WERI-Rb-1 (cell line): Measurements from ENCODE around the gene NOC4L.
A peak's percentile ranks its signal among the peaks of the same experiment; 100 is the strongest.

Experiments used
- DNase-seq: peaks from one replicate; pipeline ENCODE4 v3.0.0-alpha.2; 2020
- H3K27ac ChIP-seq: fragments of 250-450 bp; sonication (Bioruptor Pico); 2 replicates; pipeline ENCODE4 v1.5.1; 2020; ENCODE audit warnings: mild to moderate bottlenecking, moderate library complexity
- H3K27me3 ChIP-seq: fragments of 250-450 bp; sonication (Bioruptor Pico); 2 replicates; pipeline ENCODE4 v1.5.1; 2021; ENCODE audit warnings: mild to moderate bottlenecking, low read depth, moderate library complexity; ENCODE audit not compliant: insufficient read depth, severe bottlenecking
- H3K36me3 ChIP-seq: fragments of 250-450 bp; sonication (Bioruptor Pico); 2 replicates; pipeline ENCODE4 v1.5.1; 2020; ENCODE audit warnings: mild to moderate bottlenecking, moderate library complexity
- H3K4me3 ChIP-seq: 2 replicates; pipeline ENCODE4 v1.5.1; 2011; ENCODE audit warnings: low read depth, mild to moderate bottlenecking, control low read depth, low read length
- H3K9me3 ChIP-seq: fragments of 250-450 bp; sonication (Bioruptor Pico); 2 replicates; pipeline ENCODE4 v1.5.1; 2021; ENCODE audit warnings: mild to moderate bottlenecking, moderate library complexity; ENCODE audit not compliant: severe bottlenecking
- TF ChIP-seq, protein P1 (sequence below): IDR thresholded peaks from 2 replicates; pipeline ENCODE4 v1.5.1; 2011; ENCODE audit warnings: low read depth, mild to moderate bottlenecking, control low read depth, inconsistent platforms, low read length

Gene NOC4L

DNA sequence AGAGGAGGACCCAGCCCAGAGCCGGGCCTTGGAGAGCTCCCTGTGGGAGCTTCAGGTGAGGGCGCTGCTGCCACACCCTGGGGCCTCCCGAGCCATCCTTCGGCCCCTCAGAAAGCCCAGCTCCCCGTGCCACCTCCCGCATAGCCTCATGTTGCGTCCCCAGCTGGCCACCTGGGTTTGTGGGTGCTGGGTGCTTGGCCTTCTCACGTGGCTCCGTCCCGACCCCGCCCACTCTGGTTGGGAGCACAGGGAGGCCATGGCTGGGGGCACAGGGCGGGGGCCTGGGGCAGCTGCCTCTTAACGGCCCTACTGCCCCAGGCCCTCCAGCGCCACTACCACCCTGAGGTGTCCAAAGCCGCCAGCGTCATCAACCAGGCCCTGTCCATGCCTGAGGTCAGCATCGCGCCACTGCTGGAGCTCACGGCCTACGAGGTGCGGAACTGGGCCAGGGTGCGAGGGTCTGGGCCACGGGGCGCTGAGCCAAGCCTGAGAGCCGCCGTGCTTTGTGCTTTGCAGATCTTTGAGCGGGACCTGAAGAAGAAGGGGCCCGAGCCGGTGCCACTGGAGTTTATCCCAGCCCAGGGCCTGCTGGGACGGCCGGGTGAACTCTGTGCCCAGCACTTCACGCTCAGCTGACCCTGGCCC lies 7.6 kb downstream of the NOC4L start:
- TF ChIP-seq, protein P1, sequence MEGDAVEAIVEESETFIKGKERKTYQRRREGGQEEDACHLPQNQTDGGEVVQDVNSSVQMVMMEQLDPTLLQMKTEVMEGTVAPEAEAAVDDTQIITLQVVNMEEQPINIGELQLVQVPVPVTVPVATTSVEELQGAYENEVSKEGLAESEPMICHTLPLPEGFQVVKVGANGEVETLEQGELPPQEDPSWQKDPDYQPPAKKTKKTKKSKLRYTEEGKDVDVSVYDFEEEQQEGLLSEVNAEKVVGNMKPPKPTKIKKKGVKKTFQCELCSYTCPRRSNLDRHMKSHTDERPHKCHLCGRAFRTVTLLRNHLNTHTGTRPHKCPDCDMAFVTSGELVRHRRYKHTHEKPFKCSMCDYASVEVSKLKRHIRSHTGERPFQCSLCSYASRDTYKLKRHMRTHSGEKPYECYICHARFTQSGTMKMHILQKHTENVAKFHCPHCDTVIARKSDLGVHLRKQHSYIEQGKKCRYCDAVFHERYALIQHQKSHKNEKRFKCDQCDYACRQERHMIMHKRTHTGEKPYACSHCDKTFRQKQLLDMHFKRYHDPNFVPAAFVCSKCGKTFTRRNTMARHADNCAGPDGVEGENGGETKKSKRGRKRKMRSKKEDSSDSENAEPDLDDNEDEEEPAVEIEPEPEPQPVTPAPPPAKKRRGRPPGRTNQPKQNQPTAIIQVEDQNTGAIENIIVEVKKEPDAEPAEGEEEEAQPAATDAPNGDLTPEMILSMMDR = no peak
- peaks cover 34% of the 10 kb centered on the region for H3K36me3 ChIP-seq
- DNase-seq = no peak

DNA sequence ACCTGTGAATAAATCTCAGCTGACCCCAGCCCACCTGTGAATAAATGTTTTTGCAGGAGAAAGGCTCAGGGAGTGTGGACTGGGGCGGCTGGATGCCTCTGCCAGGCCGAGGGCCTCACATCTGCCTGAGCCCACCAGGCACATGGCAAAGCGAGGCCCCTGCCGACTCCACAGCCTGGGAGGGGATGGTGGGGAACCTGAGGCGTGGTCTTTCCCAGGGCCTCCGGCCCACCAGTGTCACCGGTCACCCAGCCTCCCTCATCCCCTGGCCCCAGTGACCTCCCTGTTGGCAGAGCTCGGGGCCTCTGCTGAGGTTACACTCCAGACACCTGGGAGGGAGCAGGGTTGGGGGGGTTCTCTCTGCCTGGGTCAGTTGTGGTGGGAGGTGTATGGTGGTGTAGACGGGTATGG lies 8.2 kb downstream of the NOC4L start:
- no peak for DNase-seq
- Histone ChIP-seq H3K27me3 (no peaks in the 10 kb centered on the region), H3K36me3 (peaks cover 28% of the 10 kb centered on the region), H3K4me3 (no peak overlapping the region), H3K9me3 (peaks cover 3% of the 10 kb centered on the region), H3K27ac (no peak overlapping the region)
- TF ChIP-seq, protein P1 = no peak

More for the DNA sequence above, 7.6 kb downstream of the NOC4L start:
- Histone ChIP-seq H3K9me3 (peaks cover 3% of the 10 kb centered on the region), H3K4me3 (no peak overlapping the region), H3K27me3 (no peaks in the 10 kb centered on the region), H3K27ac (no peak overlapping the region)

- Histone ChIP-seq H3K9me3 (peaks cover 3% of the 10 kb centered on the region), H3K36me3 (peaks cover 23% of the 10 kb centered on the region), H3K4me3 (no peak overlapping the region), H3K27ac (no peak overlapping the region), H3K27me3 (no peaks in the 10 kb centered on the region)
- TF ChIP-seq, protein P1 = no peak
- DNase-seq = no peak
Measured at GRCh38 chr12:132152953-132153352, 8.7 kb downstream of the NOC4L start.

DNA sequence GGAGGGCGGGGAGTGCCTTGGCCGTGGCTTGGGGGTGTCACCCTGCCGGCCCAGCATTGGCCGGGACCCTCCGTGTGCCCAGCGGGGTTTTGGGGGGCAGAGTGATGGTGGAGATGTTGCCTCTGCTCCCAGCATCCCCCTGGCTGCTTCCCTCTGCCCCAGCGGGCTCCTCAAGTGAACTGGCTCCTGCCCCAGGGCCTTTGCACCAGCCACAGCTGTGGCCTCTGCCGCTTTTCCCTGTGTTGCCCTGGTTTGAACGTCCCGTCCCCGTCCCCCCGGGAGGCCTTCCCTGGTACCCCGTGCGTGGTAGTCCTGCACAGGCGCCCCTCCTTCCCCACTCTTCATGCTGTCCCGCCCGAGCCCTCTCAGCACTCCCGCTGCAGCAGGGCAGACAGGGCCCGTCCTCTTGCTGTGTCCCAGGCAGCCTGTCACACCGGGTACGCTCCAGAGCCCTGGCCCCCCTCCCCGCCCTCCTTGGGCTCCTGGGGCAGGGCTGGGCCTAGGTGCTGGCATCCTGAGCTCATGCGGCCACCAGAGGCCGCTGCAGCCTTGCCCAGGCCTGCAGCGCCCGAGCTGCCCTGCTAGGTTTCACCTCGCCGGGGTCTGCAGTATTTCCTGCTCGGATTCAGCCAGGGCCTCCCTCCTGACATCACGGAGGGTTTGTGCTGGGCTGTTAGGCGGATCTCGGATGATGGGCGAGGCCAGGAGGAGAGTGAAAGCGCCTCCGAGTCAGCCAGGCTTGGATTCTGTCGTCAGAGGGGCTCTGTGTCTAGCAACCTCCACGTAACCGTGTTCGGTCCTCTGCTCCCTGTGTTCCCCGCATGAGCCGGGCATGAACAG lies 9.5 kb downstream of the NOC4L start:
- H3K36me3 ChIP-seq = peaks cover 19% of the 10 kb centered on the region
- peak; percentile 81 for DNase-seq
- H3K9me3 ChIP-seq = no peaks in the 10 kb centered on the region
- H3K27me3 ChIP-seq = no peaks in the 10 kb centered on the region
- H3K27ac ChIP-seq = no peak overlapping the region
- no peak overlapping the region for H3K4me3 ChIP-seq
- TF ChIP-seq, protein P1 = peak; percentile 97

DNA sequence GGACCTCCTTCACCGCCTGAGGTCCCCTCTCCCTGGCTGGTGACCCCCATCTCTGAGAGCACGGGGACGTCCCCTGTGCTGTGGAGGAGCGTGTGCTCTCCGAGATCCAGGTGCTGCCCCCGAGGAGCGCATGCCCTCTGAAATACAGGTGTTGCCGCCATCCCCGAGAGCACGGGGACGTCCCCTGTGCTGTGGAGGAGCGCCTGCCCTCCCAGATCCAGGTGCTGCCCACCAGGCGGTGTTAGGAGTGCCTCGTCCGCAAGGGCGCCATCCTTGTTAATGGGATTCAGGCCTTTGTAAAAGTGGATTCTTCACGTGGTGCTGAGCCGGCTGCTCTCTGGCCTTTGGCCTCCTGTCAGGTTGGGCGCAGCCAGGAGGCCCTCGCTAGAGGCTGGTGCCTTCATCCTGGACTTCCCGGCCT lies 10.1 kb downstream of the NOC4L start:
- TF ChIP-seq, protein P1 = no peak
- DNase-seq = no peak
- Histone ChIP-seq H3K36me3 (peaks cover 19% of the 10 kb centered on the region), H3K9me3 (no peaks in the 10 kb centered on the region), H3K27ac (0 out of 2 replicates have a peak overlapping the region, but pooled peaks have one; percentile 36), H3K27me3 (no peaks in the 10 kb centered on the region), H3K4me3 (no peak overlapping the region)
